ENCODE measurements around the gene VTI1A.

DNA sequence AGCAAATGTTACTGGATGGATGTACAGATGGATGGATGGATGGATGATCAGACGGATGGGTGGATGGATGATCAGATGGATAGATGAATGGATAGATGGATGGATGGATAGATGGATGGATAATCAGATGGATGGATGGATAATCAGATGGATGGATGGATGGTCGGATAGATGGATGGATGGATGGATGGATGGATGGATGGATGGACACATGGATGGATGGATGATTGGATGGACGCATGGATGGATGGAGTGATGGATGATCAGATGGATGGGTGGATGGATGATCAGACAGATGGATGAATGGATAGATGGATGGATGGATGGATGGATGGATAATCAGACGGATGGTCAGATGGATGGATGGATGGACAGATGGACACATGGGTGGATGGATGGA lies 412.8 kb downstream of the VTI1A start:
- TF ChIP-seq, protein P1, sequence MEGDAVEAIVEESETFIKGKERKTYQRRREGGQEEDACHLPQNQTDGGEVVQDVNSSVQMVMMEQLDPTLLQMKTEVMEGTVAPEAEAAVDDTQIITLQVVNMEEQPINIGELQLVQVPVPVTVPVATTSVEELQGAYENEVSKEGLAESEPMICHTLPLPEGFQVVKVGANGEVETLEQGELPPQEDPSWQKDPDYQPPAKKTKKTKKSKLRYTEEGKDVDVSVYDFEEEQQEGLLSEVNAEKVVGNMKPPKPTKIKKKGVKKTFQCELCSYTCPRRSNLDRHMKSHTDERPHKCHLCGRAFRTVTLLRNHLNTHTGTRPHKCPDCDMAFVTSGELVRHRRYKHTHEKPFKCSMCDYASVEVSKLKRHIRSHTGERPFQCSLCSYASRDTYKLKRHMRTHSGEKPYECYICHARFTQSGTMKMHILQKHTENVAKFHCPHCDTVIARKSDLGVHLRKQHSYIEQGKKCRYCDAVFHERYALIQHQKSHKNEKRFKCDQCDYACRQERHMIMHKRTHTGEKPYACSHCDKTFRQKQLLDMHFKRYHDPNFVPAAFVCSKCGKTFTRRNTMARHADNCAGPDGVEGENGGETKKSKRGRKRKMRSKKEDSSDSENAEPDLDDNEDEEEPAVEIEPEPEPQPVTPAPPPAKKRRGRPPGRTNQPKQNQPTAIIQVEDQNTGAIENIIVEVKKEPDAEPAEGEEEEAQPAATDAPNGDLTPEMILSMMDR (IDR thresholded peaks at IDR 0.05) = no peak
- no peak for TF ChIP-seq POLR2A (IDR thresholded peaks at IDR 0.05)

Measured in ovary (tissue), 3 donors.